K562 (cell line): ENCODE data around the gene IL23R. TPM values are rescaled to one million over a fixed set of nuclear protein-coding genes. Genes with fewer than 3 reads are reported as not detected.

Experiments
- ATAC-seq: fragments of 200-7000 bp; cut with Tn5 transposase; 3 replicates; pipeline ENCODE4 v1.9.1; 2020; ENCODE audit warnings: moderate library complexity
- BruUV-seq: library from RNA; stranded (reverse); fragments of 400-500 nt; replicated peaks from 2 replicates; lab custom pipeline; 2021; lab: Mats Ljungman, UMichigan
- CTCF ChIA-PET: fragments of 300-600 bp; formaldehyde crosslinking; extraction: SDS; loops from one replicate; lab custom pipeline; 2021; ENCODE audit warnings: low intra/inter-chr PET ratio; lab: Yijun Ruan, JAX
- POLR2A ChIA-PET: fragments of 300-600, 350-650 bp; sonication (Branson Sonifier 250); formaldehyde crosslinking; extraction: SDS; loops from one replicate; lab custom pipeline; 2021; ENCODE audit warnings: antibody characterized with exemption, inconsistent platforms; lab: Yijun Ruan, JAX
- DNase-seq, 4 experiments: peaks; one replicate each; pipeline versions ENCODE4 v3.0.0 to v3.0.0-alpha.2; 2011 to 2018; ENCODE audit warnings: low spot score in 3 of 4, mixed read lengths in 3 of 4; ENCODE audit errors: extremely low read depth in 1 of 4
- FAIRE-seq: peaks from 2 replicates; lab custom pipeline; 2011; peaks lifted over from hg19 to GRCh38; lab: Jason Lieb, UNC
- H2AFZ ChIP-seq: 2 replicates; pipeline ENCODE4 v1.6.0; 2011; ENCODE audit warnings: low read depth, low read length, control low read depth, inconsistent platforms
- H3K27ac ChIP-seq: fragments of 200-600 bp; 3 replicates; pipeline ENCODE4 v1.8.0; 2011; ENCODE audit warnings: low read depth, mild to moderate bottlenecking, control low read depth, inconsistent platforms, low read length, moderate library complexity, mixed read lengths; ENCODE audit errors: extremely low read depth
- H3K27me3 ChIP-seq, 2 experiments: fragments of 300-600 bp in 1 of 2; 2 replicates in 1 of 2; 3 replicates in 1 of 2; pipeline versions ENCODE4 v1.6.0 to v1.8.0; 2011; ENCODE audit warnings: inconsistent platforms in 2 of 2, low read length in 2 of 2, mild to moderate bottlenecking in 1 of 2, mixed read lengths in 1 of 2, moderate library complexity in 1 of 2; ENCODE audit not compliant: control insufficient read depth in 2 of 2, insufficient read depth in 2 of 2
- H3K36me3 ChIP-seq: fragments of 300-600 bp; 3 replicates; pipeline ENCODE4 v1.8.0; 2011; ENCODE audit warnings: mild to moderate bottlenecking, low read length, inconsistent platforms; ENCODE audit not compliant: control insufficient read depth, insufficient read depth
- H3K4me1 ChIP-seq, 2 experiments: fragments of 200-600 bp in 1 of 2; replicated peaks in 1 of 2; 2 replicates in 1 of 2; 3 replicates in 1 of 2; pipeline versions ENCODE4 v1.5.1 to v1.8.0; 2011; ENCODE audit warnings: inconsistent platforms in 2 of 2, low read length in 2 of 2, mild to moderate bottlenecking in 1 of 2, mixed read lengths in 1 of 2, moderate library complexity in 1 of 2; ENCODE audit not compliant: control insufficient read depth in 2 of 2, insufficient read depth in 2 of 2
- H3K4me2 ChIP-seq: 2 replicates; pipeline ENCODE4 v1.6.1; 2011; ENCODE audit warnings: low read length, control low read depth, inconsistent platforms, mixed read lengths; ENCODE audit not compliant: insufficient read depth
- H3K4me3 ChIP-seq: fragments of 200-600 bp; sonication (generic), shearing (Covaris generic); 2 replicates; pipeline ENCODE4 v1.5.1; 2016; ENCODE audit warnings: control low read depth, inconsistent platforms
- H3K79me2 ChIP-seq: fragments of 200-600 bp; 3 replicates; pipeline ENCODE4 v1.8.0; 2011; ENCODE audit warnings: low read length, inconsistent platforms; ENCODE audit not compliant: control insufficient read depth, insufficient read depth
- H3K9ac ChIP-seq, 2 experiments: 2 replicates each; pipeline versions ENCODE4 v1.6.0 to v1.6.1; 2011; ENCODE audit warnings: low read depth in 2 of 2, low read length in 2 of 2, control low read depth in 1 of 2, inconsistent platforms in 1 of 2, mild to moderate bottlenecking in 1 of 2, mixed read lengths in 1 of 2; ENCODE audit not compliant: insufficient read depth in 1 of 2
- H3K9me1 ChIP-seq: one replicate; pipeline ENCODE4 v1.6.0; 2011; ENCODE audit warnings: inconsistent platforms, mild to moderate bottlenecking, low read length, moderate library complexity; ENCODE audit not compliant: control insufficient read depth, insufficient read depth
- H3K9me3 ChIP-seq: replicated peaks from 2 replicates; pipeline ENCODE4 v1.5.1; 2011; ENCODE audit warnings: low read depth, low read length, inconsistent platforms; ENCODE audit not compliant: control insufficient read depth, insufficient read depth
- H4K20me1 ChIP-seq: replicated peaks from 2 replicates; pipeline ENCODE4 v1.6.1; 2011; ENCODE audit warnings: low read length, inconsistent platforms, mixed read lengths; ENCODE audit not compliant: control insufficient read depth, insufficient read depth
- ARID3B ChIP-seq: fragments of 250-450 bp; sonication (Bioruptor Pico); IDR thresholded peaks from 2 replicates; pipeline ENCODE4 v1.4.0; 2020; ENCODE audit warnings: borderline replicate concordance
- E2F8 ChIP-seq: fragments of 450-650 bp; IDR thresholded peaks from 2 replicates; pipeline ENCODE4 v1.7.1; 2018; ENCODE audit warnings: mild to moderate bottlenecking, low read depth; ENCODE audit not compliant: partially characterized antibody
- KAT2B ChIP-seq: IDR thresholded peaks from one replicate; pipeline ENCODE4 v1.6.1; 2012; ENCODE audit warnings: low read depth, mild to moderate bottlenecking, control low read depth, inconsistent platforms, low read length, moderate library complexity
- LCOR ChIP-seq: sonication (generic); formaldehyde crosslinking; IDR thresholded peaks from 2 replicates; pipeline ENCODE4 v1.8.0; 2022; ENCODE audit warnings: mild to moderate bottlenecking, missing genetic modification reagents
- MLLT1 ChIP-seq, 2 experiments: fragments of 450-650 bp; IDR thresholded peaks; 2 replicates each; pipeline ENCODE4 v1.6.1; 2016
- NFIC ChIP-seq: fragments of 450-650 bp; IDR thresholded peaks from 2 replicates; pipeline ENCODE4 v1.6.1; 2017; ENCODE audit warnings: mild to moderate bottlenecking, inconsistent platforms
- NFIX ChIP-seq: fragments of 250-450 bp; sonication (Bioruptor Pico); IDR thresholded peaks from 2 replicates; pipeline ENCODE4 v1.4.0; 2020; ENCODE audit warnings: low read depth, mild to moderate bottlenecking, moderate library complexity
- RAD51 ChIP-seq: fragments of 450-650 bp; IDR thresholded peaks from 2 replicates; pipeline ENCODE4 v1.7.1; 2016; ENCODE audit warnings: low read depth, mild to moderate bottlenecking, borderline replicate concordance
- TAF7 ChIP-seq: fragments of 450-650 bp; IDR thresholded peaks from 2 replicates; pipeline ENCODE4 v1.6.1; 2016; ENCODE audit warnings: missing genetic modification characterization, missing compliant biosample characterization
- TEAD2 ChIP-seq: fragments of 450-650 bp; IDR thresholded peaks from 2 replicates; pipeline ENCODE4 v1.6.1; 2016; ENCODE audit warnings: missing genetic modification characterization, control low read depth, missing compliant biosample characterization
- ZFP30 ChIP-seq: fragments of 250-450 bp; sonication (Bioruptor Pico); IDR thresholded peaks from 2 replicates; pipeline ENCODE4 v1.8.0; 2022; ENCODE audit warnings: moderate library complexity, mild to moderate bottlenecking, inconsistent platforms, borderline replicate concordance
- ZFPM2 ChIP-seq: fragments of 250-450 bp; sonication (Bioruptor Pico); IDR thresholded peaks from 2 replicates; pipeline ENCODE4 v1.5.1; 2022; ENCODE audit warnings: mild to moderate bottlenecking
- WGBS: fragments of 100-300 bp; shearing (Covaris generic); methylation state at CpG from one replicate; pipeline ENCODE4 v1.1.6; 2016; ENCODE audit warnings: low coverage, mixed read lengths; ENCODE audit not compliant: insufficient coverage; ENCODE audit errors: missing lambda C conversion rate; 5-methylcytosine and 5-hydroxymethylcytosine counted together
- in situ Hi-C: fragments of 300-500 bp; cut with MboI; formaldehyde crosslinking; loops from 4 replicates; pipeline ENCODE4 v1.15.0; 2018; ENCODE audit warnings: inconsistent platforms, mixed read lengths
- intact Hi-C: fragments of 100-400 bp; cut with micrococcal nuclease; formaldehyde crosslinking; loops from 2 replicates; pipeline ENCODE4 v1.14.2; 2022
- polyA plus RNA-seq, 8 experiments: library from polyadenylated mRNA; depleted of rRNA in 4 of 8; stranded (reverse) in 5 of 8; unstranded in 3 of 8; fragments of >200 nt; fragmentation: Nextera tagmentation in 2 of 8; fragmentation: Illumina TruSeq in 1 of 8; extraction: Ambion mirVana in 2 of 8; extraction: Trizol in 1 of 8; gene quantifications; 2 replicates each; pipeline versions ENCODE4 v1.2.1 to v1.2.3, GENCODE V29; 2011 to 2014; ENCODE audit warnings: inconsistent platforms in 1 of 8, missing spikeins in 1 of 8
- total RNA-seq, 7 experiments: library from RNA; depleted of rRNA in 6 of 7; stranded (reverse); fragments of >200 nt in 6 of 7; fragmentation: Illumina TruSeq in 2 of 7; extraction: Trizol in 2 of 7; gene quantifications; 2 replicates each; pipeline versions ENCODE4 v1.2.1 to v1.2.3, GENCODE V29; 2011 to 2021; ENCODE audit warnings: low replicate concordance in 1 of 7
- TF ChIP-seq, protein P1 (sequence below): sonication (generic); formaldehyde crosslinking; IDR thresholded peaks from 2 replicates; pipeline ENCODE4 v1.8.1; 2023; ENCODE audit warnings: mild to moderate bottlenecking, missing genetic modification reagents

IL23R gene
- total and polyA plus RNA-seq, 9 of the 15 experiments (the other 6 are each of a cell fraction or from before 2014, with no cell fraction given), result 4.4 to 52.7 (median 22.8) TPM

DNA sequence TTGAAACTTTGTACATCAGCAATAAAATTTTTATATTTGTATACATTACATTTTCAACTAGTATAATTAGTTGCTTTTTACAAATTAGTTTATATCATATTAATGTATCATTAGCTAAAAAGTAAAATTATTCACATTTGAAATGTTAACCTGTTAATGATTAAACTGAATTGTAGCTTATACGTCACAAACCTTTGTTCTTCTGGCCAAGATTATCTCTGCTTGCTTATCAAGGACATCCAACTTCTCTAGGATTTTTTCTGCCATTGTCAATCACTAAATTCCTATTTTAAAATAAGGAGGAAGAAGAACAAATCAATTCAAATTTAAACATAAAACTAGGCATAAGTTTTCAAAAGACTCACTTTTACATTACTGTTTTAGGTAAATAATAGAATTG, 39.3 kb upstream of the IL23R start (continued):
- TF ChIP-seq MLLT1 (IDR thresholded peaks at IDR 0.05) (no peak), ZFP30 (CRISPR knock-in tag) (no peak), ZFPM2 (CRISPR knock-in tag) (no peak), KAT2B (no peak), RAD51 (no peak), ARID3B (CRISPR knock-in tag) (no peak), LCOR (CRISPR knock-in tag) (no peak)

GRCh38 chr1:67130673-67131072, 35.6 kb upstream of the IL23R start:
- ChIA-PET CTCF (no interaction called here), POLR2A (interaction anchor here (0.8 kb wide), 1 partner anchor 11 kb away, joined by 4 read pairs; no protein-coding TSS in a partner anchor)
- in situ Hi-C loops, result no loop called here
- FAIRE-seq (no peak), ATAC-seq (no peak), DNase-seq (no peak)
- H3K9ac ChIP-seq, result no peak overlapping the region
- intact Hi-C loops, result no loop called here
- H3K9me1 ChIP-seq, result no peaks in the 10 kb centered on the region
- H4K20me1 ChIP-seq, result no peaks in the 10 kb centered on the region
- no peaks in the 10 kb centered on the region for H3K27me3 ChIP-seq
- WGBS, result 48% methylated on average over 2 of the region's 2 CpGs
- no peak overlapping the region for H2AFZ ChIP-seq
- H3K36me3 ChIP-seq, result no peaks in the 10 kb centered on the region
- no TSS peak for BruUV-seq
- no peak overlapping the region for H3K4me3 ChIP-seq
- H3K4me1 ChIP-seq, result peaks cover 0 to 7% of the 10 kb centered on the region in 2 experiments; a peak in 3 of 5 replicates
- H3K4me2 ChIP-seq, result no peak overlapping the region
- H3K9me3 ChIP-seq, result no peaks in the 10 kb centered on the region
- H3K79me2 ChIP-seq, result no peaks in the 10 kb centered on the region
- no peak overlapping the region for H3K27ac ChIP-seq
- TF ChIP-seq TAF7 (no peak), E2F8 (no peak), TEAD2 (tag) (no peak), NFIC (peak; percentile 95), NFIX (CRISPR knock-in tag) (peak; percentile 89)
- TF ChIP-seq, protein P1, sequence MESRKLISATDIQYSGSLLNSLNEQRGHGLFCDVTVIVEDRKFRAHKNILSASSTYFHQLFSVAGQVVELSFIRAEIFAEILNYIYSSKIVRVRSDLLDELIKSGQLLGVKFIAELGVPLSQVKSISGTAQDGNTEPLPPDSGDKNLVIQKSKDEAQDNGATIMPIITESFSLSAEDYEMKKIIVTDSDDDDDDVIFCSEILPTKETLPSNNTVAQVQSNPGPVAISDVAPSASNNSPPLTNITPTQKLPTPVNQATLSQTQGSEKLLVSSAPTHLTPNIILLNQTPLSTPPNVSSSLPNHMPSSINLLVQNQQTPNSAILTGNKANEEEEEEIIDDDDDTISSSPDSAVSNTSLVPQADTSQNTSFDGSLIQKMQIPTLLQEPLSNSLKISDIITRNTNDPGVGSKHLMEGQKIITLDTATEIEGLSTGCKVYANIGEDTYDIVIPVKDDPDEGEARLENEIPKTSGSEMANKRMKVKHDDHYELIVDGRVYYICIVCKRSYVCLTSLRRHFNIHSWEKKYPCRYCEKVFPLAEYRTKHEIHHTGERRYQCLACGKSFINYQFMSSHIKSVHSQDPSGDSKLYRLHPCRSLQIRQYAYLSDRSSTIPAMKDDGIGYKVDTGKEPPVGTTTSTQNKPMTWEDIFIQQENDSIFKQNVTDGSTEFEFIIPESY, result no peak
